Suprapubic skin (tissue), 4 donors: ENCODE data around the gene KIAA1671. TPM values are rescaled to one million over a fixed set of nuclear protein-coding genes. Genes with fewer than 3 reads are reported as not detected.

ENCODE experiments used
- DNase-seq, 2 donors: peaks; one replicate each; pipeline ENCODE4 v3.0.0-alpha.2; 2019; ENCODE audit warnings: low spot score in 2 of 2
- H3K27ac ChIP-seq: fragments of 200-600 bp; sonication (generic); one replicate; pipeline ENCODE4 v1.5.1; 2019
- H3K27me3 ChIP-seq: fragments of 200-600 bp; sonication (generic); one replicate; pipeline ENCODE4 v1.5.1; 2019
- H3K36me3 ChIP-seq: fragments of 200-600 bp; sonication (generic); one replicate; pipeline ENCODE4 v1.5.1; 2019
- H3K4me1 ChIP-seq: fragments of 200-600 bp; sonication (generic); one replicate; pipeline ENCODE4 v1.5.1; 2019
- H3K4me3 ChIP-seq: fragments of 200-600 bp; sonication (generic); one replicate; pipeline ENCODE4 v1.5.1; 2019; ENCODE audit warnings: mild to moderate bottlenecking
- H3K9me3 ChIP-seq: fragments of 200-600 bp; sonication (generic); one replicate; pipeline ENCODE4 v1.5.1; 2019
- EP300 ChIP-seq: sonication (generic); formaldehyde crosslinking; IDR thresholded peaks from one replicate; pipeline ENCODE4 v1.6.1; 2017; ENCODE audit warnings: antibody characterized with exemption
- POLR2A ChIP-seq, 2 donors: fragments of 450-650 bp; IDR thresholded peaks; one replicate each; pipeline ENCODE4 v1.6.1; 2017; ENCODE audit warnings: antibody characterized with exemption in 2 of 2, mild to moderate bottlenecking in 2 of 2, moderate library complexity in 2 of 2
- POLR2AphosphoS5 ChIP-seq, 3 donors: sonication (generic); formaldehyde crosslinking; IDR thresholded peaks; one replicate each; pipeline ENCODE4 v1.6.1; 2017; ENCODE audit warnings: antibody characterized with exemption in 3 of 3
- WGBS: methylation state at CpG from one replicate; pipeline ENCODE4 v1.1.5; 2018; 5-methylcytosine and 5-hydroxymethylcytosine counted together
- total RNA-seq, 4 donors: library from RNA; depleted of rRNA; stranded (reverse); fragments of >200 nt; gene quantifications; one replicate each; pipeline ENCODE4 v1.1.0, GENCODE V29; 2016
- TF ChIP-seq, protein P1 (sequence below), 2 donors: fragments of 200-600 bp in 1 of 2; fragments of 450-650 bp in 1 of 2; sonication (generic) in 1 of 2; IDR thresholded peaks; one replicate each; pipeline ENCODE4 v1.5.1; 2016 to 2019; ENCODE audit warnings: antibody characterized with exemption in 2 of 2, mild to moderate bottlenecking in 1 of 2, moderate library complexity in 1 of 2

KIAA1671 gene
- total RNA-seq, 4 donors from 2014 or later: 74.4 to 116 (median 97.0) TPM

- TF ChIP-seq, protein P1, sequence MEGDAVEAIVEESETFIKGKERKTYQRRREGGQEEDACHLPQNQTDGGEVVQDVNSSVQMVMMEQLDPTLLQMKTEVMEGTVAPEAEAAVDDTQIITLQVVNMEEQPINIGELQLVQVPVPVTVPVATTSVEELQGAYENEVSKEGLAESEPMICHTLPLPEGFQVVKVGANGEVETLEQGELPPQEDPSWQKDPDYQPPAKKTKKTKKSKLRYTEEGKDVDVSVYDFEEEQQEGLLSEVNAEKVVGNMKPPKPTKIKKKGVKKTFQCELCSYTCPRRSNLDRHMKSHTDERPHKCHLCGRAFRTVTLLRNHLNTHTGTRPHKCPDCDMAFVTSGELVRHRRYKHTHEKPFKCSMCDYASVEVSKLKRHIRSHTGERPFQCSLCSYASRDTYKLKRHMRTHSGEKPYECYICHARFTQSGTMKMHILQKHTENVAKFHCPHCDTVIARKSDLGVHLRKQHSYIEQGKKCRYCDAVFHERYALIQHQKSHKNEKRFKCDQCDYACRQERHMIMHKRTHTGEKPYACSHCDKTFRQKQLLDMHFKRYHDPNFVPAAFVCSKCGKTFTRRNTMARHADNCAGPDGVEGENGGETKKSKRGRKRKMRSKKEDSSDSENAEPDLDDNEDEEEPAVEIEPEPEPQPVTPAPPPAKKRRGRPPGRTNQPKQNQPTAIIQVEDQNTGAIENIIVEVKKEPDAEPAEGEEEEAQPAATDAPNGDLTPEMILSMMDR (IDR thresholded peaks at IDR 0.05): no peak
- TF ChIP-seq POLR2AphosphoS5 (IDR thresholded peaks at IDR 0.05): no peak
- TF ChIP-seq POLR2A (IDR thresholded peaks at IDR 0.05): no peak
- TF ChIP-seq EP300: no peak
- Histone ChIP-seq H3K9me3 (no peaks in the 10 kb centered on the region), H3K27me3 (no peaks in the 10 kb centered on the region), H3K36me3 (no peaks in the 10 kb centered on the region), H3K4me1 (peaks cover 7% of the 10 kb centered on the region), H3K4me3 (no peak overlapping the region), H3K27ac (no peak overlapping the region)
- DNase-seq: no peak
- 89% methylated on average over 4 of the region's 4 CpGs for WGBS
Measured at GRCh38 chr22:25006354-25006753, 53.8 kb downstream of the KIAA1671 start.

- DNase-seq: no peak
- 85% methylated on average over 10 of the region's 10 CpGs for WGBS
Measured at GRCh38 chr22:25007444-25008106, 55.1 kb downstream of the KIAA1671 start.

GRCh38 chr22:25008666-25009065, 56.1 kb downstream of the KIAA1671 start:
- no peaks in the 10 kb centered on the region for H3K9me3 ChIP-seq
- H3K27ac ChIP-seq: no peak overlapping the region
- no peak for DNase-seq
- peaks cover 5% of the 10 kb centered on the region for H3K4me1 ChIP-seq
- H3K27me3 ChIP-seq: no peaks in the 10 kb centered on the region
- no peaks in the 10 kb centered on the region for H3K36me3 ChIP-seq
- H3K4me3 ChIP-seq: no peak overlapping the region
- WGBS: 61% methylated on average over 2 of the region's 2 CpGs
- TF ChIP-seq, protein P1 (IDR thresholded peaks at IDR 0.05): no peak
- TF ChIP-seq POLR2AphosphoS5 (IDR thresholded peaks at IDR 0.05) (no peak), POLR2A (IDR thresholded peaks at IDR 0.05) (no peak), EP300 (no peak)

More at GRCh38 chr22:25007444-25008106, 55.1 kb downstream of the KIAA1671 start:
- Histone ChIP-seq H3K4me1 (peaks cover 5% of the 10 kb centered on the region), H3K36me3 (no peaks in the 10 kb centered on the region), H3K9me3 (no peaks in the 10 kb centered on the region), H3K27me3 (no peaks in the 10 kb centered on the region), H3K27ac (no peak overlapping the region), H3K4me3 (no peak overlapping the region)
- no peak for TF ChIP-seq EP300

- Histone ChIP-seq H3K36me3 (no peaks in the 10 kb centered on the region), H3K27me3 (no peaks in the 10 kb centered on the region), H3K9me3 (no peaks in the 10 kb centered on the region), H3K4me3 (no peak overlapping the region), H3K27ac (no peak overlapping the region), H3K4me1 (peaks cover 5% of the 10 kb centered on the region)
- 61% methylated on average over 2 of the region's 2 CpGs for WGBS
- no peak for DNase-seq
- TF ChIP-seq, protein P1 (IDR thresholded peaks at IDR 0.05): no peak
- TF ChIP-seq EP300 (no peak), POLR2AphosphoS5 (IDR thresholded peaks at IDR 0.05) (no peak), POLR2A (IDR thresholded peaks at IDR 0.05) (no peak)
Measured at GRCh38 chr22:25012741-25013143, 60.2 kb downstream of the KIAA1671 start.

DNA sequence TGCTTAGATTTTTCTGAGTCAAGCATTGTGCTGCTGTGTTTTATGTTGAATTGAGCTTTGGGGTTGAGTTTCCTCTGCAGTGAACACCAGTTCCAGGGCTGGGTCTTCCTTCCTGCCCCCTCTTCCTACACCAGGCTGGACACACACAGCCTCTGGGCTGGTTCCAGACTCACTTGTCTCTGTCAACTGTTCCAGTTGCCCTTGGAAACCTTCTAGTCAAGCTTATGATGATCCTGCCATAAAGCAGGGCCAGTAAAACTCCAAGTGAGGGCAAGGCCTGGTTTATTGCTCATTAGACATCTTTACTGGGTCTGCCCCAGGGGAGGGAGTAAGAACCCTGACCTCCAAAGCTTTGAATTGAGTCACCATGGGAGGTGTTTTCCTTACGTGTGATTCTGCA, 61.1 kb downstream of the KIAA1671 start:
- peaks cover 5% of the 10 kb centered on the region for H3K4me1 ChIP-seq
- no peaks in the 10 kb centered on the region for H3K27me3 ChIP-seq
- WGBS: 38% methylated on average over 1 of the region's 1 CpG
- no peak for DNase-seq
- TF ChIP-seq POLR2AphosphoS5 (IDR thresholded peaks at IDR 0.05): no peak
- TF ChIP-seq, protein P1 (IDR thresholded peaks at IDR 0.05): no peak
- no peak for TF ChIP-seq EP300
- TF ChIP-seq POLR2A (IDR thresholded peaks at IDR 0.05): no peak
- H3K4me3 ChIP-seq: no peak overlapping the region
- no peaks in the 10 kb centered on the region for H3K9me3 ChIP-seq
- no peak overlapping the region for H3K27ac ChIP-seq
- H3K36me3 ChIP-seq: no peaks in the 10 kb centered on the region
